Measurements from ENCODE around the gene GNPAT. TPM values are rescaled to one million over a fixed set of nuclear protein-coding genes. Genes with fewer than 3 reads are reported as not detected.

Gene GNPAT
- 35.8 and 47.2 TPM in 2 replicates for total RNA-seq (2014; rRNA removed; shearing (Covaris generic))
- 35.4 and 37.6 TPM in 2 replicates for polyA plus RNA-seq (2016; fragmentation: Nextera tagmentation; extraction: Ambion mirVana)

GRCh38 chr1:231240883-231241735 lies at the start of gene GNPAT:
TSS of gene GNPAT (plus strand) at chr1:231241212. CDS start at chr1:231241379, 167 bp downstream.
- peak within 1 kb of the TSS; percentile 88 for H3K4me3 ChIP-seq
- H2AFZ ChIP-seq: peak within 1 kb of the TSS; percentile 95
- H3F3A ChIP-seq (ENCODE audit: insufficient read depth): no peaks in the 10 kb centered on the region
- H3K4me2 ChIP-seq (ENCODE audit: unreplicated experiment): peak within 1 kb of the TSS; percentile 93
- peak; percentile 96 for DNase-seq
- no peak for TF ChIP-seq EZH2 (IDR thresholded peaks at IDR 0.05; ENCODE audit: insufficient read depth, poor library complexity, severe bottlenecking)
- no peak for TF ChIP-seq EZH2phosphoT487 (IDR thresholded peaks at IDR 0.05; ENCODE audit: insufficient read depth, low read depth)
- peaks cover 8% of the 10 kb centered on the region; the same call in 1 of the 2 replicates for H3K36me3 ChIP-seq (ENCODE audit: low read depth)
- H3K27ac ChIP-seq: peak within 1 kb of the TSS; percentile 65
- no peaks in the 10 kb centered on the region for H4K20me1 ChIP-seq (ENCODE audit: insufficient read depth)
- peak within 1 kb of the TSS; percentile 86 for H3K9ac ChIP-seq
- no peaks in the 10 kb centered on the region for H3K9me3 ChIP-seq (ENCODE audit: low read depth)
- H3K4me1 ChIP-seq (ENCODE audit: insufficient read depth): peaks cover 21% of the 10 kb centered on the region
- peaks cover 74% of the 10 kb centered on the region for H3K79me2 ChIP-seq (ENCODE audit: insufficient read depth)
- H3K9me2 ChIP-seq (ENCODE audit: insufficient read depth): no peaks in the 10 kb centered on the region
- in situ Hi-C loops (cut with MboI): no loop called here
- no peaks in the 10 kb centered on the region for H3K27me3 ChIP-seq (replicated peaks; ENCODE audit: insufficient read depth)
- WGBS, 2 experiments (ENCODE audit: low coverage in 1 of 2, low lambda C conversion rate in 2 of 2, missing lambda C conversion rate in 2 of 2): 2 to 3% methylated on average over 51 of the region's 51 CpGs

GRCh38 chr1:231192620-231193163 lies 48.3 kb upstream of the GNPAT start:
- no peak for DNase-seq
- Histone ChIP-seq H3K27ac (no peak overlapping the region), H4K20me1 (ENCODE audit: insufficient read depth) (no peaks in the 10 kb centered on the region), H3K4me2 (ENCODE audit: unreplicated experiment) (no peak overlapping the region), H2AFZ (no peak overlapping the region), H3K27me3 (replicated peaks; ENCODE audit: insufficient read depth) (0 out of 2 replicates have a peak, but pooled peaks cover 12% of the 10 kb centered on the region), H3K9me2 (ENCODE audit: insufficient read depth) (no peaks in the 10 kb centered on the region), H3K36me3 (ENCODE audit: low read depth) (no peaks in the 10 kb centered on the region), H3K9ac (no peak overlapping the region), H3K4me1 (ENCODE audit: insufficient read depth) (no peaks in the 10 kb centered on the region), H3K79me2 (ENCODE audit: insufficient read depth) (no peaks in the 10 kb centered on the region), H3F3A (ENCODE audit: insufficient read depth) (no peaks in the 10 kb centered on the region), H3K9me3 (ENCODE audit: low read depth) (no peaks in the 10 kb centered on the region), H3K4me3 (no peak overlapping the region)
- WGBS, 2 experiments (ENCODE audit: low coverage in 1 of 2, low lambda C conversion rate in 2 of 2, missing lambda C conversion rate in 2 of 2): 51 to 56% methylated on average over 12 of the region's 12 CpGs
- in situ Hi-C loops (cut with MboI): no loop called here
- no peak for TF ChIP-seq EZH2phosphoT487 (IDR thresholded peaks at IDR 0.05; ENCODE audit: insufficient read depth, low read depth)
- TF ChIP-seq EZH2 (IDR thresholded peaks at IDR 0.05; ENCODE audit: insufficient read depth, poor library complexity, severe bottlenecking): no peak

GRCh38 chr1:231193710-231194340 lies 47.2 kb upstream of the GNPAT start:
- no peak for TF ChIP-seq EZH2phosphoT487 (IDR thresholded peaks at IDR 0.05; ENCODE audit: insufficient read depth, low read depth)
- DNase-seq: no peak
- 0 out of 2 replicates have a peak, but pooled peaks cover 6% of the 10 kb centered on the region for H3K27me3 ChIP-seq (replicated peaks; ENCODE audit: insufficient read depth)
- H3K79me2 ChIP-seq (ENCODE audit: insufficient read depth): no peaks in the 10 kb centered on the region
- no peak overlapping the region for H3K4me2 ChIP-seq (ENCODE audit: unreplicated experiment)
- H3K9me3 ChIP-seq (ENCODE audit: low read depth): no peaks in the 10 kb centered on the region
- no peaks in the 10 kb centered on the region for H4K20me1 ChIP-seq (ENCODE audit: insufficient read depth)
- no peak overlapping the region for H3K27ac ChIP-seq
- H3K36me3 ChIP-seq (ENCODE audit: low read depth): no peaks in the 10 kb centered on the region
- no peaks in the 10 kb centered on the region for H3F3A ChIP-seq (ENCODE audit: insufficient read depth)
- in situ Hi-C loops (cut with MboI): no loop called here
- no peak overlapping the region for H2AFZ ChIP-seq
- no peak overlapping the region for H3K4me3 ChIP-seq
- no peaks in the 10 kb centered on the region for H3K4me1 ChIP-seq (ENCODE audit: insufficient read depth)
- no peak overlapping the region for H3K9ac ChIP-seq
- 28 to 34% methylated on average over 10 of the region's 10 CpGs for WGBS, 2 experiments (ENCODE audit: low coverage in 1 of 2, low lambda C conversion rate in 2 of 2, missing lambda C conversion rate in 2 of 2)
- no peaks in the 10 kb centered on the region for H3K9me2 ChIP-seq (ENCODE audit: insufficient read depth)

GRCh38 chr1:231194476-231194842 lies 46.6 kb upstream of the GNPAT start:
- H3K4me2 ChIP-seq (ENCODE audit: unreplicated experiment): no peak overlapping the region
- H3K4me3 ChIP-seq: no peak overlapping the region
- 0 out of 2 replicates have a peak, but pooled peaks cover under 1% of the 10 kb centered on the region for H3K27me3 ChIP-seq (replicated peaks; ENCODE audit: insufficient read depth)
- no peak overlapping the region for H3K27ac ChIP-seq
- no peak for TF ChIP-seq EZH2 (IDR thresholded peaks at IDR 0.05; ENCODE audit: insufficient read depth, poor library complexity, severe bottlenecking)
- no peak for TF ChIP-seq EZH2phosphoT487 (IDR thresholded peaks at IDR 0.05; ENCODE audit: insufficient read depth, low read depth)
- no peaks in the 10 kb centered on the region for H3K9me2 ChIP-seq (ENCODE audit: insufficient read depth)
- no peaks in the 10 kb centered on the region for H3K79me2 ChIP-seq (ENCODE audit: insufficient read depth)
- no peaks in the 10 kb centered on the region for H3K36me3 ChIP-seq (ENCODE audit: low read depth)
- H3K9me3 ChIP-seq (ENCODE audit: low read depth): no peaks in the 10 kb centered on the region
- in situ Hi-C loops (cut with MboI): no loop called here
- WGBS, 2 experiments (ENCODE audit: low coverage in 1 of 2, low lambda C conversion rate in 2 of 2, missing lambda C conversion rate in 2 of 2): 49 to 50% methylated on average over 2 of the region's 2 CpGs
- no peaks in the 10 kb centered on the region for H4K20me1 ChIP-seq (ENCODE audit: insufficient read depth)
- no peaks in the 10 kb centered on the region for H3F3A ChIP-seq (ENCODE audit: insufficient read depth)
- H3K4me1 ChIP-seq (ENCODE audit: insufficient read depth): no peaks in the 10 kb centered on the region
- DNase-seq: no peak
- no peak overlapping the region for H3K9ac ChIP-seq
- no peak overlapping the region for H2AFZ ChIP-seq
